ENCODE measurements around the gene SLC7A4.

SLC7A4 gene

GRCh38 chr22:20982563-20982882 is 49.8 kb downstream of the SLC7A4 start:
- TF ChIP-seq CTCF (IDR thresholded peaks at IDR 0.05; ENCODE audit: control insufficient read depth, extremely low read depth, insufficient read depth), result no peak

GRCh38 chr22:20981787-20982562 is 50.4 kb downstream of the SLC7A4 start, which contains the start of gene LZTR1:
Gene LZTR1, plus strand, starts transcription at chr22:20982297. Its CDS starts 75 bp downstream, at chr22:20982372.
- peak; percentile 59 for TF ChIP-seq CTCF (IDR thresholded peaks at IDR 0.05; ENCODE audit: control insufficient read depth, extremely low read depth, insufficient read depth)
- no peak for DNase-seq (ENCODE audit: low read depth)
- peak within 1 kb of the TSS; percentile 91 for H3K4me3 ChIP-seq (ENCODE audit: low read depth, low read length)

More at GRCh38 chr22:20982563-20982882, 49.8 kb downstream of the SLC7A4 start:
- DNase-seq (ENCODE audit: low read depth), result no peak
- peak overlapping the region; percentile 91 for H3K4me3 ChIP-seq (ENCODE audit: low read depth, low read length)

GRCh38 chr22:20980938-20981722 is 51.2 kb downstream of the SLC7A4 start:
- no peak for TF ChIP-seq CTCF (IDR thresholded peaks at IDR 0.05; ENCODE audit: control insufficient read depth, extremely low read depth, insufficient read depth)
- peak overlapping the region; percentile 91 for H3K4me3 ChIP-seq (ENCODE audit: low read depth, low read length)
- no peak for DNase-seq (ENCODE audit: low read depth)

- no peak for DNase-seq (ENCODE audit: low read depth)
- no peak overlapping the region for H3K4me3 ChIP-seq (ENCODE audit: low read depth, low read length)
- no peak for TF ChIP-seq CTCF (IDR thresholded peaks at IDR 0.05; ENCODE audit: control insufficient read depth, extremely low read depth, insufficient read depth)
Measured at GRCh38 chr22:20980523-20980922, 51.8 kb downstream of the SLC7A4 start.

GRCh38 chr22:20979940-20980453 is 52.4 kb downstream of the SLC7A4 start:
- DNase-seq (ENCODE audit: low read depth), result no peak
- no peak for TF ChIP-seq CTCF (IDR thresholded peaks at IDR 0.05; ENCODE audit: control insufficient read depth, extremely low read depth, insufficient read depth)
- no peak overlapping the region for H3K4me3 ChIP-seq (ENCODE audit: low read depth, low read length)

- no peak for DNase-seq (ENCODE audit: low read depth)
- H3K4me3 ChIP-seq (ENCODE audit: low read depth, low read length), result no peak overlapping the region
- TF ChIP-seq CTCF (IDR thresholded peaks at IDR 0.05; ENCODE audit: control insufficient read depth, extremely low read depth, insufficient read depth), result no peak
Measured at GRCh38 chr22:20979243-20979809, 53.0 kb downstream of the SLC7A4 start.

All from LNCaP clone FGC (cell line).